PC-3 (cell line): Measurements from ENCODE around the gene NRN1. TPM values are rescaled to one million over a fixed set of nuclear protein-coding genes. Genes with fewer than 3 reads are reported as not detected.

ENCODE experiments used
- ATAC-seq: fragments of 200-7000 bp; cut with Tn5 transposase; 2 replicates; pipeline ENCODE4 v1.9.1; 2020; ENCODE audit warnings: mild to moderate bottlenecking, moderate library complexity
- BruUV-seq: library from RNA; stranded (reverse); fragments of 400-500 nt; replicated peaks from 2 replicates; lab custom pipeline; 2021; lab: Mats Ljungman, UMichigan
- CTCF ChIA-PET: fragments of 300-600 bp; sonication (Branson Sonifier 250); formaldehyde crosslinking; loops from one replicate; lab custom pipeline; 2022; ENCODE audit warnings: antibody characterized with exemption; lab: Charles Lee
- POLR2A ChIA-PET: fragments of 300-600 bp; sonication (Branson Sonifier 250); formaldehyde crosslinking; loops from one replicate; lab custom pipeline; 2022; ENCODE audit warnings: antibody characterized with exemption; ENCODE audit not compliant: unreplicated experiment; lab: Charles Lee
- DNase-seq: peaks from one replicate; pipeline ENCODE4 v3.0.0-alpha.2; 2015
- H2AFZ ChIP-seq: fragments of 300-600 bp; sonication (generic); 2 replicates; pipeline ENCODE4 v1.6.0; 2016; ENCODE audit warnings: antibody characterized with exemption, low read length
- H3F3A ChIP-seq: fragments of 300-600 bp; sonication (generic); one replicate; pipeline ENCODE4 v1.6.0; 2017; ENCODE audit warnings: antibody characterized with exemption, low read length, control low read depth, mild to moderate bottlenecking; ENCODE audit not compliant: unreplicated experiment
- H3K27ac ChIP-seq: fragments of 300-600 bp; sonication (generic); 2 replicates; pipeline ENCODE4 v1.5.1; 2016; ENCODE audit warnings: mild to moderate bottlenecking, low read length
- H3K27me3 ChIP-seq: fragments of 300-600 bp; sonication (generic); 2 replicates; pipeline ENCODE4 v1.6.1; 2016; ENCODE audit warnings: low read length, mixed read lengths
- H3K36me3 ChIP-seq: fragments of 300-600 bp; sonication (generic); 2 replicates; pipeline ENCODE4 v1.6.1; 2016; ENCODE audit warnings: low read depth, mixed run types, low read length, mixed read lengths
- H3K4me1 ChIP-seq: fragments of 300-600 bp; sonication (generic); 2 replicates; pipeline ENCODE4 v1.5.1; 2016; ENCODE audit warnings: low read length; ENCODE audit not compliant: insufficient read depth
- H3K4me2 ChIP-seq: fragments of 300-600 bp; sonication (generic); 2 replicates; pipeline ENCODE4 v1.6.0; 2016; ENCODE audit warnings: low read length
- H3K4me3 ChIP-seq: fragments of 300-600 bp; sonication (generic); 2 replicates; pipeline ENCODE4 v1.5.1; 2016; ENCODE audit warnings: mild to moderate bottlenecking, low read length, mixed read lengths
- H3K79me2 ChIP-seq: fragments of 300-600 bp; sonication (generic); 2 replicates; pipeline ENCODE4 v1.6.1; 2017; ENCODE audit warnings: low read length, mixed read lengths
- H3K9ac ChIP-seq: fragments of 300-600 bp; sonication (generic); 2 replicates; pipeline ENCODE4 v1.6.0; 2016; ENCODE audit warnings: mild to moderate bottlenecking, low read length
- H3K9me2 ChIP-seq: fragments of 300-600 bp; sonication (generic); replicated peaks from 2 replicates; pipeline ENCODE4 v1.6.1; 2016; ENCODE audit warnings: mixed run types, low read length, mixed read lengths
- H3K9me3 ChIP-seq: fragments of 300-600 bp; sonication (generic); 2 replicates; pipeline ENCODE4 v1.6.1; 2016; ENCODE audit warnings: low read length, mixed read lengths
- H4K20me1 ChIP-seq: fragments of 300-600 bp; sonication (generic); 2 replicates; pipeline ENCODE4 v1.6.1; 2016; ENCODE audit warnings: low read length, mixed read lengths
- CTCF ChIP-seq: fragments of 300-600 bp; sonication (generic); conservative IDR thresholded peaks from 2 replicates; pipeline ENCODE4 v1.5.1; 2017; ENCODE audit warnings: antibody characterized with exemption, low read depth, mild to moderate bottlenecking, low read length
- EZH2 ChIP-seq: fragments of 300-600 bp; sonication (generic); IDR thresholded peaks from one replicate; pipeline ENCODE4 v1.6.1; 2017; ENCODE audit warnings: antibody characterized with exemption, mild to moderate bottlenecking, low read length; ENCODE audit not compliant: unreplicated experiment
- EZH2phosphoT487 ChIP-seq: fragments of 300-600 bp; sonication (generic); IDR thresholded peaks from 2 replicates; pipeline ENCODE4 v1.6.1; 2018; ENCODE audit warnings: mild to moderate bottlenecking, antibody characterized with exemption, low read length, borderline replicate concordance
- intact Hi-C: fragments of 100-400 bp; cut with micrococcal nuclease; formaldehyde crosslinking; loops from 2 replicates; pipeline ENCODE4 v1.9.0; 2023
- total RNA-seq: library from RNA; depleted of rRNA; stranded (reverse); fragments of >200 nt; gene quantifications from 2 replicates; pipeline ENCODE4 v1.2.3, GENCODE V29; 2014

The NRN1 gene
- total RNA-seq, 1 experiment from 2014 or later = not detected

DNA sequence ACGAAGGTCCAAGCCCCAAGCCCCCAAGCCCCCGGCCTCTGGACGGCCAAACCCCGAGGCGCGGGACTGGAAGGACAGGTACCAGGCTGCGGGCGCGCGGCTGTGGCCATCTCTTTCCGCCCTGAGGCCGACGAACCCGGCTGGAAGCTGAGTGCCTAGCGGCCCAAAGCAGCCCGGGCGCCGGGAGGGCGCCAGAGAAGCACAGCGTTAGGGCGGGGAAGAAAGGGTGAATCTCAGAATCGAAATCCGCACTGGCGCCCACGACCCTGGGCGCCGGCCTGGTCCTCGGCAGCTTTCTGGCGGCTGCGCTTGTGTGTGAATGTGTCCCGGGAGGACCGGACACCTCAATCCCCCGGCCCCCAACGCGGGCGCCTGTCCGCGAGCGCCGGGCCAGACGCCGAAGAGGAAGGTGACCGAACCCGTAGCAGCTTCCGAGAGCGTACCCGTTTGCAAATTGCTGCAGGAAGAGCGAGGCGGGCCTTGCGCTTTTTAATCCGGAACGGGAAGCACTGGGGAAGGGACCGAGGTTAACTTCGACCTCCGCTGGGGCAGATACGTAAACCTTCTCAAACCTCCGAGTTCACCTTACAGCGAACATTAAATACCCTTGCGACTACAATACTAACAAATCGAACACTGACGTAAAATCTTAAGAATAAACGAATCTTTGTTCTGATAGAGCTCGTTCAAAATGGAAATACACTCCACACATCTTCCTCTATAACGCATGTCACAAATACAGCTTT is 2.9 kb downstream of the NRN1 start:
- intact Hi-C loops = no loop called here
- Histone ChIP-seq H3K9ac (no peak overlapping the region), H3K4me1 (no peaks in the 10 kb centered on the region), H3K36me3 (no peaks in the 10 kb centered on the region), H4K20me1 (no peaks in the 10 kb centered on the region), H3K27ac (no peak overlapping the region), H3F3A (no peaks in the 10 kb centered on the region), H2AFZ (no peak overlapping the region), H3K4me3 (no peak overlapping the region), H3K79me2 (no peaks in the 10 kb centered on the region), H3K27me3 (peaks cover 19% of the 10 kb centered on the region), H3K9me2 (no peaks in the 10 kb centered on the region), H3K9me3 (no peaks in the 10 kb centered on the region), H3K4me2 (no peak overlapping the region)
- DNase-seq (no peak), ATAC-seq (no peak)
- BruUV-seq = no TSS peak
- TF ChIP-seq EZH2 (no peak), CTCF (no peak), EZH2phosphoT487 (no peak)
- ChIA-PET POLR2A (no interaction called here), CTCF (no interaction called here)

DNA sequence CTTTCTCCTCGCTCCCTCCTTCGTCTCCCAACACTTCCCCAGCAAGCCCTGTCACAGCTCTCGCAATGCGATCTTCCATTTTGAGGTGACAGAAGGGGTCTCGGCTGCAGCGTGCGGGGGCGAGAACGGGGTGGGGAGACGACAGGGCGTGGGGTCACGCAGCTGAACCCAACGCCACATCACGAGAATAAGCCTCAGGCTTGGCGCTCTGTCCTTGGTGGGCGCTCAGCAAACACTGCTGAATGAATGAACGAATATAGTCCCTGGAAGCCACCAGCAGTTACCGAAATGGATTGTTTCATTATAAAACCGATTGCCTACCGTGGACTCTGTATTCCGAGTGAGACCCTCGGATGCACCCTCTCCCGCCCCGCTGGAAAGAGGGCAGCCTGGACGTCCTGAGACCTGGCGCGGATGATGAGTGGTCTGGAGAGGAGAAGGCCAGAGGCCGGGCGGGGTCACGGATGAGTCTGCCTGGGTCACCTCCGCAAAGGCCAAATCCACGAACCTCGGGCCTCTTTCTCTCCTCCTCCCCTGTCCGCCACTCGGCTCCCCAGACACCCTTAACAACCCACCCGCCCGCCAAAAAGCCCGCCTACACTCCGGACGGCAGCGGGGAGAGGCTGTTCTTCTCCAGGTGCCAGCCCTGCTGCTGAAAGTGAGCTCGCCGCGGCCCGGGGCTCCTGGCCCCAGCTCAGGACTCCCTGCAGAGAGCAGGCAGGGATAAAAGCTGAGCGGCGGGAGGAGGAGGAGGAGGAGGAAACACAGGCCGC is 3.7 kb downstream of the NRN1 start:
- Histone ChIP-seq H4K20me1 (no peaks in the 10 kb centered on the region), H3K36me3 (no peaks in the 10 kb centered on the region), H3K4me1 (no peaks in the 10 kb centered on the region), H2AFZ (no peak overlapping the region), H3K4me3 (no peak overlapping the region), H3K27me3 (peaks cover 19% of the 10 kb centered on the region), H3K9ac (no peak overlapping the region), H3F3A (no peaks in the 10 kb centered on the region), H3K79me2 (no peaks in the 10 kb centered on the region), H3K27ac (no peak overlapping the region), H3K9me3 (no peaks in the 10 kb centered on the region), H3K4me2 (no peak overlapping the region), H3K9me2 (no peaks in the 10 kb centered on the region)
- intact Hi-C loops = no loop called here
- ChIA-PET CTCF (no interaction called here), POLR2A (no interaction called here)
- DNase-seq (no peak), ATAC-seq (no peak)
- TF ChIP-seq EZH2phosphoT487 = no peak
- no peak for TF ChIP-seq CTCF
- TF ChIP-seq EZH2 = no peak
- no TSS peak for BruUV-seq
